ELF-1 (cell line): ENCODE results near the gene ZNF644.
A peak's percentile ranks its signal among the peaks of the same experiment; 100 is the strongest.

Experiments
- DNase-seq: peaks from one replicate; pipeline ENCODE4 v3.0.0-alpha.2; 2016; ENCODE audit warnings: low read depth, low spot score

Gene ZNF644

DNA sequence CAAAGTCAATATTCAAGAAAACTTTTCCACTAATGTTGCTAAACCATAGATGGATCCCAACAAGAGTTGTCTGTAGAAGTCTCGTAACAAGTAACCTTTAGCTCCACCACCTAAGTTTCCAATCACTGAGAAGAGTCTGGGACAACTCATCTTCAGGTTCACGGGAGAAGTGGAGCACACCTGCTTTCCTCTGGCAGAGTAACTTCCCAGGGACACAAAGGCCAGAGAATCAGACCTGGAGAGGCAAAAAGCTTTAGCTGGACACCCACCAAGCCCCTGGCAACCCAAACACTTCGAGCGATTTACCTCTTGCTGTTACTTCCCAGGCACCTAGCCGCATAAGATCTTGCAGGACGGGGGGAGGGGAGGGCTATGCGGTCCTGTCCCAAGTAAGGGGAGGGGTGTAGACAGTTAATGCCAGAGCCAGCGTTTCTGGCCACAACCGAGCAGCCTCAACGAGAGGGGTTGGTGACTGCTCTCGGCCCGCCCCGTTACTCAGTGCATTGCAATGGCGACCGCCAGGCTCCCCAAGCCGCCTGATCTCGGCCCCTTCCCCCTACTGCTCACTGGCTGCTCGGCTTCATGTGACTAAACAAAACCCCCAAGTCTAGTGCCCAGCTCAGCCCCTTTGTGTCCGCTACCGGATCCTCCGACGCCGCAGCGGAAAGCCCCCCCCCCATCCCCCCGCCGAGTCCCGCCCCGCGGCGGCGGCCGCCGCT lies 709 bp downstream of the ZNF644 start:
- peak; percentile 93 for DNase-seq

- DNase-seq = no peak
These were observed 1.3 kb downstream of the ZNF644 start for GRCh38 chr1:91020486-91020885.

DNA sequence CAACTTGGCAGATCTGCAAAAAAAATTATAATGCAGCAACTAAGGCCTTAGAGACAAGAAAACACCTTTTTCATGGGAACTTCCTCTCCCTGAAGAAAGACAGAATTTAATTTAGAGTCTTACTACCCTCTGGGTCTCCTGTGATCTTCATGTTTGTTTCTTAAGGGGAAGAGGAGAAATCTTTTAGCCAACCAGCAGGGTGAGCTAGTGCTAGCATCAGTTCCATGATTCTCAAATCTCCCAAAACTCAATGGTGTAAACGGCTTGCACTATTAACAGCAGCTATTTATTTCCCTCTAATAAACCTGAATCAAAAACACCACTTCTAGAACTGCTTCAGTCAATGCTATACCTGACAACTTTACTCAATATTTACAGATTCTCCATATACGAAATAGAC lies 3.8 kb downstream of the ZNF644 start:
- DNase-seq = no peak

GRCh38 chr1:91015794-91016550 lies 5.9 kb downstream of the ZNF644 start:
- no peak for DNase-seq

DNA sequence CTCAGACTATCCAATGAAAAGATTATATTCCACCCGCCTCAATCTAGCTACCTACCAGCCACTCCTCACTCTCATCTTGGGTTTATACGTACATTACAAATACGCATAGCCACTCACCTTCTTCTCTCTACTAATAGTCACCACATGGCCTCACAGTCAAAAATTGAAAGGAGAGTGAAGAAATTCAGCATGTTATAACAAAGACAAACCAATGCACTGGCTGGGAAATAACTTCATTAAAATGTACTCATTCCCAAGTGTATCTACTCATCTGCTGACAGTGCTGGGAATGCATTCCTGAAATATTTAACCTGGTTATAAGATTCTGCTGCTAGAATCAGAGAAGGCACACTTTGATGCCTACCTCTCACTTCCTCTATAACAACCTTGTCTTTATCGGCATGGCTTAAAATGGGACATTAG lies 6.5 kb downstream of the ZNF644 start:
- no peak for DNase-seq

DNA sequence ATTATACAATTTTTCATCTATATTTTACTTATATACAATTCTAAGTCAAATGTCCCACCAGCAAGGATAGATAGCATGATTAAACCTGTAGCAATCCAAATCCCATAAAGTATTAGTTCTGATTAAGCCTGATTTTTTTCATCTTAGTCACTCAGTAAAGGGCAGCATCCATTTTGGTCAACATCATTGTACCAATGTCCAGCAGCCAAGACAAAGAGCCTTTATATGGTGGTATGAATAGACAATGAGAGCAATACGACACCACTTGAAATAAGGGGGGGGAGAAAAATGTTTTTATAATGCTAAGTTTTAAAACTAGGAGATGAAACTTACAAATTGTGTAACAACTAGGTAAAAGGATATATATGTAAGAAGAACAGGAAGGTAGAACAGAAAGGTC lies 7.4 kb downstream of the ZNF644 start:
- no peak for DNase-seq

DNA sequence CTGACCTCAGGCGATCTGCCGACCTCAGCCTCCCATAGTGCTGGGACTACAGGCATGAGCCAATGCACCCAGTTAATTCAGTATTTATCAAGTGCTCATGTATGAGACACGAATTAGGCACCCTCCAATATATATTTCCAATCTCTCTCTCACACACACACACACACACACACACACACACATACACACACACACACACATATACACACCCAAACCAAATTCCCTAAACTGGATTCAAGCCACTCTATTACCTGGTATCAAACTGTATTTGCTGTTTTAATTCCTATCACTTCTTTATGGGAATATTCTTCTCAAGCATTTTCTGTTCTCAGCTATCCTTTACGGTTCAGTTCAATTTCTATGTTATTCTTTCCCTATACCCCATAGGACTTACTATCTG lies 8.5 kb downstream of the ZNF644 start:
- DNase-seq = no peak

DNA sequence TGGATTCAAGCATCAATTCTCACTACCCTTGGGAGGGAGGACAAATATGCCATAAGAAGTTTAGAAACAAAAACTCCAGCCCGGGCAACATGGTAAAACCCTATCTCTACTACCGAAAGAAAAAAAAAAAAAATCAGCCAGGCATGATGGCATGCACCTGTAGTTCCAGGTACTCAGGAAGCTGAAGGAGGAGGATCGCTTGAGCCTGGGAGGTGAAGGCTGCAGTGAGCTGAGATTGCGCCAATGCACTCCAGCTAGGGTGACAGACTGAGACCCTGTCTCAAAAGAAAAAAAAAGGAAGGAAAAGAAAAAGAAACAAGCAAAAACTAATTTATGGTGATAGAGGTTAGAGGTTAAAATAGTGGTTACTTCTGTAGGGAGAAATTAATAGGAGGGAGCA lies 9.6 kb downstream of the ZNF644 start:
- DNase-seq = no peak

GRCh38 chr1:91011726-91012125 lies 10.1 kb downstream of the ZNF644 start:
- no peak for DNase-seq

GRCh38 chr1:91007827-91008226 lies 14.0 kb downstream of the ZNF644 start:
- no peak for DNase-seq

- no peak for DNase-seq
These were observed 14.7 kb downstream of the ZNF644 start for GRCh38 chr1:91007092-91007491.

- no peak for DNase-seq
These were observed 15.5 kb downstream of the ZNF644 start for GRCh38 chr1:91006113-91006908.

- no peak for DNase-seq
These were observed 16.6 kb downstream of the ZNF644 start for GRCh38 chr1:91005285-91005684.

DNA sequence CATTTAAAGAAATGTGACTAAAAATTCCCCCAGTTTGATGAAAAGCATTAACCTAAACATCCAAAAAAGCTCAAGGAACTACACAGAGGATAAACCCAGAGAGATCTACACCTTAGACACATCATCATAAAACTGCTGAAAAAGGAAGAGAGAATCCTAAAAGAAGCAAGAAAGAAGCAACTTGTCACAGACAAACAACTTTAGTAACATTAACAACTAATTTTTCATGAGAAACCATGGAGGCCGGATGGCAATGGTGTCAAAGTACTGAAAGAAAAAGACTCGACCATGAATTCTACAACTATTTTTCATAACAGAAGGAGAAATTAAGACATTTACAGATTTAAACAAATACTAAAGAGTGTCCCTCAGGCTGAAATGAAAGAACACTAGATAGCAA lies 17.7 kb downstream of the ZNF644 start:
- DNase-seq = no peak

GRCh38 chr1:90996742-90997413 lies 25.0 kb downstream of the ZNF644 start:
- no peak for DNase-seq

DNA sequence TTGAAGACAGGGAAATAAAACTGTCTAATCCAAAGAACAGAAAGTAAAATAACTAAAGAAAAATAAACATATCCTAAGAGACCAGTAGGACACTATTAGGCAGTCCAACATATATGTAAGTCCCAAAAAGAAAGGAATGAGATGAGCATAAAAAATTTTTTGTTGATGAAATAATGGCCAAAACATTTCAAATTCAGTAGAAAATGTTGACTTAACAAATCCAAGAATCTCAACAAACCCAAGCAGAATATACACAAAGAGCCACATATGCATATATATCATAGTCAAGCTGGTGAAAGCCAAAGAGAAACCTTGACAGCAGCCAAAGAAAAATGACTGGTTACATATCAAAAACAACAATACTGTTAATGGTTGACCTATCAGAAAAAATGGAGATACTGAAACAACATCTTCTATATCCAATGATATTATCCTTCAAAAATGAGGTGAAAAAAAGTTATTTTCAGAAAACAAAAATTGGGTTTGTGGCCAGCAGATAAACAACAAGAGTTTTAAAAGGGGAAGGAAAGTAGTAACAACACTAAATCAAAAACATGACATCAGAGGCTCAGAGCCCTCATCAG lies 26.4 kb downstream of the ZNF644 start:
- DNase-seq = no peak

DNA sequence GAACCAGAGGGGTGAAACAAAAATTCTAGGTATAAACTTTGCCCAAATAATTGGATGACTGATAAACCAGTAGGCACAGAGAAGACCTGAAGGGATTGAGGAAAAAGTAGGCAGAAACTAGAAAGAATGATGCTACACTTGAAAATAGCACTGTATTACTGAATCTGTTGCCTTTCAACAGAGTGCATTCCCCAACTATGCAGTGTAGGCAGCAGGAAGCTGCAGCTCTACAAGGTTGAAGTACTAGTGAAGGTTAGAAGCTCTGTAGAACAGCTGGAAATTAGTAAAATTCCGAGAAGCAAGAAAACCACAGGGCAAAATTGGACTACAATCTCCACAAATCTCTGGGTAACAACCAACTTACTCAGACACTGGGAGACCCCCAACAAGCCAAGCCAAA lies 27.4 kb downstream of the ZNF644 start:
- DNase-seq = no peak

DNA sequence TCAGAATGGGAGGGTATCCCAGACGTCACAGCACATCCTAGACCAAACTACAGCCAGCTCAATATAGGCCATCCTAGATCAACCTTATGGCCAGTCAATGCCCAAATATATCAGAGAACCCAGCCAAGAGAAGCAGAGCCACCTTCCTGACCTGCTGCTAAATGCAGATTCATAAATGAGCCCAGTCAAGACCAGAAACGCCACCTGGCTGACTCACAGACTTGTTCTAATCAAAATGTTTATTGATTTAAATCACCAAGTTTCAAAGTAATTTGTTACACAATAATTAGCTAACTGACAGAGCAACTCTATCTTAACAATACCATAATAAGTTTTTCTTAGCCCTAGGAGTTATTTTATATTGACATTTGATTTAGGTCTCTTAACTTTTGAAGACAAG lies 28.6 kb downstream of the ZNF644 start:
- DNase-seq = no peak

GRCh38 chr1:90990779-90991178 lies 31.1 kb downstream of the ZNF644 start:
- no peak for DNase-seq

DNA sequence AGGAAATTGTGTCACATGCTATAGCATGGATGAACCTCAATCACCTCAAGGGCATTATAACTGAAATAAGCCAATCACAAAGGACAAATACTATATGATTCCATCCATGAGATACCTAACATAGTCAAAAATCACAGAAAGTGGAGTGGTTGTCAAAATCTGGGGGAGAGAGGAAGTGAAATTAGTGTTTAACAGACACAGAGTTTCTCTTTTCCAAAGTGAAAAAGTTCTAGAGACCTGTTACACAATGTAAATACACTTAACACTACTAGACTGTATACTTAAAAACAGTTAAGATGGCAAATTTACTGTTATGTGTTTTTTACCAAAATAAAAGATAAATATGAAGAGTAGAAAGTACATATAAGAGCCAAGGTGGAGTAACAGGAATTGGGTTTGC lies 31.8 kb downstream of the ZNF644 start:
- DNase-seq = no peak

DNA sequence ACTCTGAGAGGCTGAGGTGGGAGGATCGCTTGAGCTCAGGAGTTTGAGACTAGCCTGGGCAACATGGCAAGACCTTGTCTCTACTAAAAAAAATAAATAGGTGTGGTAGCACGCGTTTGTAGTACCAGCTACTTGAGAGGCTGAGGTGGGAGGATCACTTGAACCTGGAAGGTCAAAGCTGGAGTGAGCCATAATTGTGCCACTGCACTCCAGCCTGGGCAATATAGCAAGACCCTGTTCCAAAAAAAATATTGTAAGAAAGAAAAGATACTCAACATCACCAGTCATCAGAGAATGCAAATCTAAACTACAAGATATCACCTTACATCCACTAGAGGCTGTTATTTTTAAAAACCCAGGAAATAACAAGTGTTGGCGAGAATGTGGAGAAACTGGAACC lies 32.5 kb downstream of the ZNF644 start:
- no peak for DNase-seq

DNA sequence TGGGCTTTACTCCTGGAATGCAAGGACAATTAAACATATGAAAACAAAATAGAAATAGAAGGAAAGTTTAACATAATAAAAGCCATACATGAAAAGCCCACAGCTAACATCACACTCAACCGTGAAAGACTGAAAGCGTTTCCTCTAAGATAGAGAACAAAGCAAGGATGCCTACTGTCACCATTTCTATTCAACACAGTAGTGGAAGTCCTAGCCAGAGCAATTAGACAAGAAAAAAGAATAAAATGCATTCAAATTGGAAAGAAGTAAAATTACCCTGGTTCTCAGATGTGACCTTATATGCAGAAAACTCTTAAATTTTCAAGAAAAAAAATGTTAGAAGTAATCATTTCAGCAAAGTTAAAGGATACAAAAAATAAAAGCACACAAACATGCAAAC lies 34.0 kb downstream of the ZNF644 start:
- no peak for DNase-seq
